A549 (cell line): ENCODE data around the gene ZNF581. TPM values are rescaled to one million over a fixed set of nuclear protein-coding genes. Genes with fewer than 3 reads are reported as not detected.

ENCODE experiments used
- ATAC-seq, 2 experiments: fragments of 200-7000 bp in 1 of 2; fragments of >200 bp in 1 of 2; cut with Nextera tagmentation in 1 of 2; cut with Tn5 transposase in 1 of 2; 3 replicates each; pipeline versions ENCODE4 v1.8.0 to v1.9.1; 2018 to 2020; ENCODE audit warnings: mild to moderate bottlenecking in 1 of 2, moderate library complexity in 1 of 2
- CTCF ChIA-PET: fragments of 300-600 bp; sonication (Branson Sonifier 250); formaldehyde crosslinking; extraction: SDS; loops from one replicate; lab custom pipeline; 2021; ENCODE audit warnings: antibody characterized with exemption, inconsistent platforms; lab: Yijun Ruan, JAX
- POLR2A ChIA-PET: fragments of 350-600 bp; formaldehyde crosslinking; extraction: SDS; loops from one replicate; lab custom pipeline; 2021; ENCODE audit warnings: antibody characterized with exemption, inconsistent platforms; lab: Yijun Ruan, JAX
- DNase-seq, 2 experiments: peaks; one replicate each; pipeline versions ENCODE4 v3.0.0 to v3.0.0-alpha.2; 2011 to 2016; ENCODE audit warnings: low read depth in 1 of 2, low spot score in 1 of 2
- FAIRE-seq: peaks from 2 replicates; lab custom pipeline; 2011; peaks lifted over from hg19 to GRCh38; lab: Jason Lieb, UNC
- H3K27ac ChIP-seq, 2 experiments: fragments of >200 bp; sonication (Bioruptor Twin); formaldehyde crosslinking; 3 replicates each; pipeline ENCODE4 v1.5.1; 2016 to 2017
- H3K4me1 ChIP-seq: fragments of >200 bp; sonication (Bioruptor Twin); formaldehyde crosslinking; 3 replicates; pipeline ENCODE4 v1.6.1; 2016
- H3K4me2 ChIP-seq: fragments of >200 bp; sonication (Bioruptor Twin); formaldehyde crosslinking; 3 replicates; pipeline ENCODE4 v1.6.1; 2016
- H3K4me3 ChIP-seq: fragments of >200 bp; sonication (Bioruptor Twin); formaldehyde crosslinking; 3 replicates; pipeline ENCODE4 v1.5.1; 2016
- H3K9me3 ChIP-seq: fragments of >200 bp; sonication (Bioruptor Twin); formaldehyde crosslinking; 3 replicates; pipeline ENCODE4 v1.6.1; 2016
- BCL3 ChIP-seq: fragments of >200 bp; sonication (Bioruptor Twin); formaldehyde crosslinking; IDR thresholded peaks from 3 replicates; pipeline ENCODE4 v1.6.1; 2016
- CEBPB ChIP-seq, 2 experiments: fragments of >200 bp in 1 of 2; sonication (Bioruptor Twin) in 1 of 2; formaldehyde crosslinking in 1 of 2; IDR thresholded peaks; 2 replicates each; pipeline ENCODE4 v1.6.1; 2012 to 2016
- CTCF ChIP-seq: fragments of >200 bp; sonication (Bioruptor Twin); formaldehyde crosslinking; IDR thresholded peaks from 3 replicates; pipeline ENCODE4 v1.5.1; 2016
- EHF ChIP-seq: fragments of 250-450 bp; sonication (Bioruptor Pico); IDR thresholded peaks from 2 replicates; pipeline ENCODE4 v1.5.0; 2020; ENCODE audit warnings: mild to moderate bottlenecking
- EHMT2 ChIP-seq: fragments of 200-600 bp; sonication (generic); IDR thresholded peaks from 2 replicates; pipeline ENCODE4 v1.6.1; 2016; ENCODE audit warnings: antibody characterized with exemption, low read depth, mild to moderate bottlenecking, moderate library complexity
- EP300 ChIP-seq, 2 experiments: fragments of >200 bp; sonication (Bioruptor Twin); formaldehyde crosslinking; IDR thresholded peaks; 2 replicates in 1 of 2; 3 replicates in 1 of 2; pipeline ENCODE4 v1.6.1; 2016 to 2017
- ESRRA ChIP-seq: fragments of 150-350 bp; IDR thresholded peaks from 2 replicates; pipeline ENCODE4 v1.6.1; 2014; ENCODE audit warnings: mild to moderate bottlenecking, low read length, borderline replicate concordance
- GATA3 ChIP-seq: IDR thresholded peaks from 2 replicates; pipeline ENCODE4 v1.6.1; 2012; ENCODE audit warnings: borderline replicate concordance
- HEYL ChIP-seq: fragments of 250-450 bp; sonication (Bioruptor Pico); IDR thresholded peaks from 2 replicates; pipeline ENCODE4 v1.8.0; 2021; ENCODE audit warnings: mild to moderate bottlenecking, moderate library complexity
- HMGXB4 ChIP-seq: fragments of 250-450 bp; sonication (Bioruptor Pico); IDR thresholded peaks from 2 replicates; pipeline ENCODE4 v1.5.0; 2021; ENCODE audit warnings: mild to moderate bottlenecking, moderate library complexity, borderline replicate concordance
- HOXB13 ChIP-seq: fragments of 250-450 bp; sonication (Bioruptor Pico); IDR thresholded peaks from 2 replicates; pipeline ENCODE4 v1.5.0; 2020; ENCODE audit warnings: low read depth, mild to moderate bottlenecking, moderate library complexity
- JUNB ChIP-seq: fragments of >200 bp; sonication (Bioruptor Twin); formaldehyde crosslinking; IDR thresholded peaks from 2 replicates; pipeline ENCODE4 v1.6.1; 2016
- KDM5A ChIP-seq: fragments of 200-600 bp; sonication (generic); IDR thresholded peaks from 2 replicates; pipeline ENCODE4 v1.6.1; 2016; ENCODE audit warnings: antibody characterized with exemption, mild to moderate bottlenecking
- MAFK ChIP-seq: fragments of 450-650 bp; IDR thresholded peaks from 2 replicates; pipeline ENCODE4 v1.6.1; 2014; ENCODE audit not compliant: partially characterized antibody
- NFE2L2 ChIP-seq: fragments of 150-350 bp; conservative IDR thresholded peaks from 2 replicates; pipeline ENCODE4 v1.6.1; 2014; ENCODE audit warnings: low read length
- NPAS2 ChIP-seq: fragments of 250-450 bp; sonication (Bioruptor Pico); IDR thresholded peaks from 2 replicates; pipeline ENCODE4 v1.8.0; 2022; ENCODE audit warnings: mild to moderate bottlenecking, moderate library complexity, borderline replicate concordance
- PHF8 ChIP-seq: fragments of 200-600 bp; sonication (generic); IDR thresholded peaks from 2 replicates; pipeline ENCODE4 v1.6.1; 2016; ENCODE audit warnings: low read depth, mild to moderate bottlenecking, antibody characterized with exemption, moderate library complexity, borderline replicate concordance
- POLR2AphosphoS2 ChIP-seq: conservative IDR thresholded peaks from 2 replicates; pipeline ENCODE4 v1.6.1; 2012; ENCODE audit warnings: low read length, improper control_type of control experiment, inconsistent platforms
- RCOR1 ChIP-seq: fragments of 150-350 bp; IDR thresholded peaks from 2 replicates; pipeline ENCODE4 v1.6.1; 2014; ENCODE audit warnings: antibody characterized with exemption, low read length, low read depth
- REST ChIP-seq: fragments of 200-600 bp; sonication (generic); IDR thresholded peaks from 2 replicates; pipeline ENCODE4 v1.6.1; 2016; ENCODE audit warnings: antibody characterized with exemption, mild to moderate bottlenecking, moderate library complexity
- SREBF2 ChIP-seq: fragments of 450-650 bp; IDR thresholded peaks from 2 replicates; pipeline ENCODE4 v1.6.1; 2014; ENCODE audit warnings: mild to moderate bottlenecking, moderate library complexity
- TFCP2L1 ChIP-seq: fragments of 250-450 bp; sonication (Bioruptor Pico); IDR thresholded peaks from 2 replicates; pipeline ENCODE4 v1.5.0; 2021; ENCODE audit warnings: mild to moderate bottlenecking
- ZFP36 ChIP-seq: fragments of 450-650 bp; IDR thresholded peaks from 2 replicates; pipeline ENCODE4 v1.6.1; 2014; ENCODE audit warnings: borderline replicate concordance; ENCODE audit not compliant: partially characterized antibody
- ZNF302 ChIP-seq: fragments of 250-450 bp; sonication (Bioruptor Pico); IDR thresholded peaks from 2 replicates; pipeline ENCODE4 v1.9.0; 2021; ENCODE audit warnings: inconsistent platforms, mild to moderate bottlenecking, moderate library complexity
- WGBS: methylation state at CpG from one replicate; pipeline ENCODE4 v1.1.6; 2017; ENCODE audit errors: missing lambda C conversion rate; 5-methylcytosine and 5-hydroxymethylcytosine counted together
- polyA plus RNA-seq, 4 experiments: library from polyadenylated mRNA; depleted of rRNA in 3 of 4; stranded (reverse); fragments of >200 nt; fragmentation: RNase III in 1 of 4; extraction: RNeasy Plus Mini Kit Qiagen cat#74134 plus additional on column Dnase treatment in 1 of 4; gene quantifications; 2 replicates in 3 of 4; 3 replicates in 1 of 4; pipeline ENCODE4 v1.2.3, GENCODE V29; 2011 to 2017
- TF ChIP-seq, protein P1 (sequence below): fragments of >200 bp; sonication (Bioruptor Twin); formaldehyde crosslinking; IDR thresholded peaks from 2 replicates; pipeline ENCODE4 v1.6.1; 2016

ZNF581 gene
- polyA plus RNA-seq, 2 of the 4 experiments (the other 2 are of a cell fraction) = 13.9 to 24.9 TPM

- peaks cover 26% of the 10 kb centered on the region for H3K4me1 ChIP-seq
- H3K4me3 ChIP-seq = no peak overlapping the region; the same call in 2 of the 3 replicates
- no peak for DNase-seq
- ChIA-PET POLR2A (interaction anchor here (0.6 to 2.1 kb wide), 3 partner anchors 9 to 1516 kb away, joined by 3 to 25 read pairs (median 7); partner anchors contain the start of gene ZNF581), CTCF (interaction anchor here (0.7 to 4.3 kb wide), 18 partner anchors 9 to 1201 kb away, joined by 3 to 97 read pairs (median 3); partner anchors contain the start of genes ZNF579 and ZNF581)
- H3K27ac ChIP-seq = peak overlapping the region in 1 of 2 experiments; percentile 96; a peak in 3 of 6 replicates
- no peak for ATAC-seq
- no peak for TF ChIP-seq CEBPB (IDR thresholded peaks at IDR 0.05)
- no peak for FAIRE-seq
- WGBS = 97% methylated on average over 67 of the region's 71 CpGs
- H3K9me3 ChIP-seq = no peaks in the 10 kb centered on the region
- H3K4me2 ChIP-seq = peak overlapping the region; percentile 43
Measured at GRCh38 chr19:55652311-55653128, 9.1 kb downstream of the ZNF581 start.

DNA sequence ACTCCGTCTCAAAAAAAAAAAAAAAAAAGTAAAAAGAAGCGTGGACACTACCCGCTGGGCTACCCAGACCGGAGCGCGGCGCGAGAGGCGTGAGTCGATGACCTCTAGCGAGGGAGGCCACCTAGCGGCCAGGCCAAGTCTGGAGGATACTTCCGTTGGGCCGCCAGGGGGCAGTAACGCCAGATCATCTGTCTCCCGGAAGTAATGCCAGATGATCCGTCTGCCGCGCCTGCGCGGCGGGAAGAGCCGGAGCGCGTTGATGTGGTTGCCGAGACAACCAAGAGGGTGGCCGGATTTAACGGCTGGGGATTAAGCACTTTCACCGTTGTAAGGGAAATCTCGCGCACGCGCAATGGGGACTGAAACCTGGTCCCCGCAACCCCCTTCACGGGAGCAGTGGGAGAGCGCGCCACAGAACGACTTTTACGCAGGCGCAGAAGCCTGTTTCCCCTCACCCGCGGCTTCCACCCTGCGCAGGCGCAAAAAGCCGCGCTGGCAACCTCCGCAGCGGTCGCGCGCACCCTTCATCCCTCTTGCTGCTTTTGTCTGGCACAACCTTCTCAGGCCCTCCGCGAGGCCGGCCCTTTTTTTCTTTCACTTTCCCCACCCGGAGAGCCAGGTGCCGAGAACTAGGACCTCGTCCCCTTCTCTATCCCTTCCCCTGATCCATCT, 10.3 kb downstream of the ZNF581 start:
- WGBS = under 1% methylated on average over 57 of the region's 57 CpGs
- Histone ChIP-seq H3K9me3 (no peaks in the 10 kb centered on the region), H3K4me3 (peak overlapping the region; percentile 68), H3K4me2 (peak overlapping the region; percentile 43), H3K4me1 (peaks cover 34% of the 10 kb centered on the region), H3K27ac (peak overlapping the region; percentile 96 to 98)
- ChIA-PET CTCF (interaction anchor here (0.6 to 4.3 kb wide), 34 partner anchors 8 to 1203 kb away, joined by 3 to 97 read pairs (median 3); partner anchors contain the start of genes DNAAF3, ZNF579, ZNF580 and ZNF581), POLR2A (interaction anchor here (0.6 to 2.1 kb wide), 32 partner anchors 8 to 1517 kb away, joined by 3 to 31 read pairs (median 4); partner anchors contain the start of genes EPN1, ISOC2, LENG9 and NAT14)
- DNase-seq = peak; percentile 98 to 100
- peak; percentile 91 for FAIRE-seq
- ATAC-seq = peak; percentile 62 to 66
- TF ChIP-seq ZNF302 (CRISPR knock-in tag) (no peak), NPAS2 (CRISPR knock-in tag) (no peak), POLR2AphosphoS2 (no peak), SREBF2 (no peak), CTCF (peak; percentile 100), EP300 (IDR thresholded peaks at IDR 0.05) (no peak), KDM5A (no peak), TFCP2L1 (CRISPR knock-in tag) (no peak), HOXB13 (no peak), ZFP36 (no peak), NFE2L2 (no peak), JUNB (no peak), MAFK (peak; percentile 16), PHF8 (peak; percentile 46; the same call in 1 of the 2 replicates), HEYL (no peak), EHMT2 (no peak), RCOR1 (no peak), ESRRA (peak; percentile 87), REST (no peak), GATA3 (peak; percentile 21; the same call in 1 of the 2 replicates), EHF (CRISPR knock-in tag) (no peak), BCL3 (peak; percentile 85; the same call in 2 of the 3 replicates), HMGXB4 (CRISPR knock-in tag) (no peak)
- TF ChIP-seq, protein P1, sequence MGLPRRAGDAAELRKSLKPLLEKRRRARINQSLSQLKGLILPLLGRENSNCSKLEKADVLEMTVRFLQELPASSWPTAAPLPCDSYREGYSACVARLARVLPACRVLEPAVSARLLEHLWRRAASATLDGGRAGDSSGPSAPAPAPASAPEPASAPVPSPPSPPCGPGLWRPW = no peak
